Neutrophil (primary cell): ENCODE results near the gene AZU1.
"Not testable (repeated sequence)": the region's sequence is repeated elsewhere in the genome, so short reads cannot be mapped to it uniquely, and the experiment has no call there.

ENCODE experiments used
- H3K27ac ChIP-seq: fragments of 200-600 bp; sonication (generic); 2 replicates; pipeline ENCODE4 v1.5.1; 2016; ENCODE audit warnings: mild to moderate bottlenecking, moderate library complexity
- H3K27me3 ChIP-seq: fragments of 200-600 bp; sonication (generic); 2 replicates; pipeline ENCODE4 v1.6.0; 2016; ENCODE audit warnings: mild to moderate bottlenecking
- H3K36me3 ChIP-seq: fragments of 200-600 bp; sonication (generic); 2 replicates; pipeline ENCODE4 v1.5.1; 2017
- H3K4me1 ChIP-seq, 2 experiments: fragments of 200-600 bp in 1 of 2; sonication (generic) in 1 of 2; 1 replicate in 1 of 2; 2 replicates in 1 of 2; pipeline versions ENCODE4 v1.5.1 to v1.6.1; 2013 to 2016; ENCODE audit warnings: low read depth in 1 of 2, low read length in 1 of 2, mild to moderate bottlenecking in 1 of 2, moderate library complexity in 1 of 2; ENCODE audit not compliant: control insufficient read depth in 1 of 2, insufficient read depth in 1 of 2
- H3K4me3 ChIP-seq, 2 experiments: fragments of 200-600 bp in 1 of 2; sonication (generic) in 1 of 2; 1 replicate in 1 of 2; 2 replicates in 1 of 2; pipeline ENCODE4 v1.5.1; 2013 to 2016; ENCODE audit warnings: low read depth in 1 of 2, low read length in 1 of 2, mild to moderate bottlenecking in 1 of 2, moderate library complexity in 1 of 2
- H3K9me3 ChIP-seq: fragments of 200-600 bp; sonication (generic); 2 replicates; pipeline ENCODE4 v1.5.1; 2016
- TF ChIP-seq, protein P1 (sequence below): fragments of 200-600 bp; sonication (generic); IDR thresholded peaks from 2 replicates; pipeline ENCODE4 v1.5.1; 2016; ENCODE audit warnings: antibody characterized with exemption

The AZU1 gene

DNA sequence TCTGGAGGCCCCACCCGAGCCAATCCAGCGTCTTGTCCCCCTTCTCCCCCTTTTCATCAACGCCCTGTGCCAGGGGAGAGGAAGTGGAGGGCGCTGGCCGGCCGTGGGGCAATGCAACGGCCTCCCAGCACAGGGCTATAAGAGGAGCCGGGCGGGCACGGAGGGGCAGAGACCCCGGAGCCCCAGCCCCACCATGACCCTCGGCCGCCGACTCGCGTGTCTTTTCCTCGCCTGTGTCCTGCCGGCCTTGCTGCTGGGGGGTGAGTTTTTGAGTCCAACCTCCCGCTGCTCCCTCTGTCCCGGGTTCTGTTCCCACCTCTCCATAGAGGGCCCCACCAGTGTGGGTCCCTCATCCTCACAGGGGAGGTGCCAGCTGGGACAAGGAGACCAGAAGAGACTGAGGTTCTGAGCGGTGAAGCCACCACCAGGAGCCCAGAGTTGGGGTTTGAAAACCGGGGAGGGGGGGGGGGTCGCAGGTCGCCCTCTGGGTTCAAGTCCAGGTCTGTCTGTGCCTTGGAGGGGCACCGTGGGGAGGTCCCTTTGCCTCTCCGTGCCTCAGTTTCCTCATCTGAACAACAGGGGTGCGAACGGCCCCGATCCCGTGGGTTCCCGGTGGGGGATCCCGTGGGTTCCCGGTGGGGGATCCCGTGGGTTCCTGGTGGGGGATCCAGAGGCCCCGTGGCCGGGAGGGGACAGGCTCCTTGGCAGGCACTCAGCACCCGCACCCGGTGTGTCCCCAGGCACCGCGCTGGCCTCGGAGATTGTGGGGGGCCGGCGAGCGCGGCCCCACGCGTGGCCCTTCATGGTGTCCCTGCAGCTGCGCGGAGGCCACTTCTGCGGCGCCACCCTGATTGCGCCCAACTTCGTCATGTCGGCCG, 24.7 kb downstream of the AZU1 start, which contains the start of gene ELANE:
Gene ELANE (plus strand): TSS at position 168 of the 878 bp plus-strand sequence. CDS start 26 bp downstream, at position 194.
- TF ChIP-seq, protein P1, sequence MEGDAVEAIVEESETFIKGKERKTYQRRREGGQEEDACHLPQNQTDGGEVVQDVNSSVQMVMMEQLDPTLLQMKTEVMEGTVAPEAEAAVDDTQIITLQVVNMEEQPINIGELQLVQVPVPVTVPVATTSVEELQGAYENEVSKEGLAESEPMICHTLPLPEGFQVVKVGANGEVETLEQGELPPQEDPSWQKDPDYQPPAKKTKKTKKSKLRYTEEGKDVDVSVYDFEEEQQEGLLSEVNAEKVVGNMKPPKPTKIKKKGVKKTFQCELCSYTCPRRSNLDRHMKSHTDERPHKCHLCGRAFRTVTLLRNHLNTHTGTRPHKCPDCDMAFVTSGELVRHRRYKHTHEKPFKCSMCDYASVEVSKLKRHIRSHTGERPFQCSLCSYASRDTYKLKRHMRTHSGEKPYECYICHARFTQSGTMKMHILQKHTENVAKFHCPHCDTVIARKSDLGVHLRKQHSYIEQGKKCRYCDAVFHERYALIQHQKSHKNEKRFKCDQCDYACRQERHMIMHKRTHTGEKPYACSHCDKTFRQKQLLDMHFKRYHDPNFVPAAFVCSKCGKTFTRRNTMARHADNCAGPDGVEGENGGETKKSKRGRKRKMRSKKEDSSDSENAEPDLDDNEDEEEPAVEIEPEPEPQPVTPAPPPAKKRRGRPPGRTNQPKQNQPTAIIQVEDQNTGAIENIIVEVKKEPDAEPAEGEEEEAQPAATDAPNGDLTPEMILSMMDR: no peak
- Histone ChIP-seq H3K27ac (peak within 1 kb of the TSS; percentile 16), H3K4me3 (peak within 1 kb of the TSS; percentile 29 to 54), H3K27me3 (peaks cover 62% of the 10 kb centered on the region), H3K36me3 (no peaks in the 10 kb centered on the region), H3K4me1 (peaks cover 47 to 48% of the 10 kb centered on the region in 2 experiments), H3K9me3 (no peaks in the 10 kb centered on the region)

- H3K4me1 ChIP-seq: peaks cover 41 to 46% of the 10 kb centered on the region in 2 experiments
- no peaks in the 10 kb centered on the region for H3K9me3 ChIP-seq
- H3K27ac ChIP-seq: no peak overlapping the region
- peaks cover 54% of the 10 kb centered on the region for H3K27me3 ChIP-seq
- TF ChIP-seq, protein P1: no peak
- no peaks in the 10 kb centered on the region for H3K36me3 ChIP-seq
- H3K4me3 ChIP-seq: peak overlapping the region in 1 of 2 experiments; percentile 54
Measured at GRCh38 chr19:853014-853585, 25.5 kb downstream of the AZU1 start.

DNA sequence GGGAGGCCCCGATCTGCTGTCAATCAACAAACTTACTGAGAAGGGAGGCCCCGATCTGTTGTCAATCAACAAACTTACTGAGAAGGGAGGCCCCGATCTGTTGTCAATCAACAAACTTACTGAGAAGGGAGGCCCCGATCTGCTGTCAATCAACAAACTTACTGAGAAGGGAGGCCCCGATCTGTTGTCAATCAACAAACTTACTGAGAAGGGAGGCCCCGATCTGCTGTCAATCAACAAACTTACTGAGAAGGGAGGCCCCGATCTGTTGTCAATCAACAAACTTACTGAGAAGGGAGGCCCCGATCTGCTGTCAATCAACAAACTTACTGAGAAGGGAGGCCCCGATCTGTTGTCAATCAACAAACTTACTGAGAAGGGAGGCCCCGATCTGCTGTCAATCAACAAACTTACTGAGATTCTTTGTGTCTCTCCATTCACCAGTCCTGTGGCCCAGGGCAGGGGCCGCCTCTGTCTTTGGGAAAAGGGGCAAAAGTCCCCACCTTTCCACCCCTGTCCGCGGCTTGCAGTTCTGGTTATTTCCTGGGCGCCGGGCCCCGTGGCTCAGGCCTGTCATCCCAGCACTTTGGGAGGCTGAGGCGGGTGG, 26.1 kb downstream of the AZU1 start:
- H3K27ac ChIP-seq, H3K4me3 ChIP-seq, H3K9me3 ChIP-seq, H3K36me3 ChIP-seq: not testable (repeated sequence)
- Histone ChIP-seq H3K27me3 (peaks cover 48% of the 10 kb centered on the region), H3K4me1 (peaks cover 36 to 49% of the 10 kb centered on the region in 2 experiments)

- H3K9me3 ChIP-seq: no peaks in the 10 kb centered on the region
- H3K4me1 ChIP-seq: peaks cover 43 to 57% of the 10 kb centered on the region in 2 experiments
- H3K36me3 ChIP-seq: no peaks in the 10 kb centered on the region
- H3K27me3 ChIP-seq: peaks cover 46% of the 10 kb centered on the region
- TF ChIP-seq, protein P1: no peak
- no peak overlapping the region for H3K27ac ChIP-seq
- H3K4me3 ChIP-seq: no peak overlapping the region
Measured at GRCh38 chr19:854549-854948, 26.9 kb downstream of the AZU1 start.

GRCh38 chr19:855142-855541, 27.5 kb downstream of the AZU1 start:
- peaks cover 52% of the 10 kb centered on the region for H3K27me3 ChIP-seq

More at GRCh38 chr19:855142-855541, 27.5 kb downstream of the AZU1 start:
- no peaks in the 10 kb centered on the region for H3K36me3 ChIP-seq
- TF ChIP-seq, protein P1: no peak
- no peaks in the 10 kb centered on the region for H3K9me3 ChIP-seq
- peaks cover 49 to 63% of the 10 kb centered on the region in 2 experiments for H3K4me1 ChIP-seq
- no peak overlapping the region for H3K4me3 ChIP-seq
- H3K27ac ChIP-seq: no peak overlapping the region
